M059J (cell line): ENCODE results near the gene WDR17. TPM values are rescaled to one million over a fixed set of nuclear protein-coding genes. Genes with fewer than 3 reads are reported as not detected.

Experiments used
- total RNA-seq: library from RNA; depleted of rRNA; stranded (reverse); fragments of >200 nt; shearing (Covaris generic); gene quantifications from 2 replicates; pipeline ENCODE4 v1.2.3, GENCODE V29; 2014; rRNA removed

The WDR17 gene
- total RNA-seq, 1 experiment from 2014 or later = 0.86 TPM

Other genes starting within 250 kb of the WDR17 start
- gene SPATA4, start 129.7 kb downstream of the WDR17 start, total RNA-seq = 0.12 TPM in 1 of 2 replicates, not detected in the other
- gene ASB5, start 203.4 kb downstream of the WDR17 start, total RNA-seq = 0.57 TPM in 1 of 2 replicates, not detected in the other